GM19240 (cell line): Measurements from ENCODE around the gene ECPAS.
A peak's percentile ranks its signal among the peaks of the same experiment; 100 is the strongest.
"Not testable (repeated sequence)": the region's sequence is repeated elsewhere in the genome, so short reads cannot be mapped to it uniquely, and the experiment has no call there.

ENCODE experiments used
- DNase-seq: peaks from one replicate; pipeline ENCODE4 v3.0.0; 2011; ENCODE audit warnings: low spot score; ENCODE audit not compliant: insufficient read length

ECPAS gene

GRCh38 chr9:111483858-111484571 is at the start of gene ECPAS:
TSS of gene ECPAS (minus strand) at chr9:111484383. CDS start at chr9:111472918, 11,465 bp downstream.
- peak; percentile 72 for DNase-seq

GRCh38 chr9:111533099-111533790 is 49.1 kb upstream of the ECPAS start:
- no peak for DNase-seq

- no peak for DNase-seq
Observed at GRCh38 chr9:111531716-111532115, 47.5 kb upstream of the ECPAS start.

- DNase-seq: no peak
Observed at GRCh38 chr9:111529787-111530186, 45.6 kb upstream of the ECPAS start.

- DNase-seq: no peak
Observed at GRCh38 chr9:111527347-111527746, 43.2 kb upstream of the ECPAS start.

GRCh38 chr9:111525056-111525977 is 41.1 kb upstream of the ECPAS start, which contains the start of gene ZNF483:
TSS of gene ZNF483 (plus strand) at chr9:111525179. CDS start at chr9:111527396, 2,217 bp downstream.
- DNase-seq: no peak

GRCh38 chr9:111524731-111525055 is 40.5 kb upstream of the ECPAS start:
- DNase-seq: no peak

GRCh38 chr9:111516061-111516465 is 31.9 kb upstream of the ECPAS start:
- DNase-seq: no peak

- DNase-seq: no peak
Observed at GRCh38 chr9:111514967-111515366, 30.8 kb upstream of the ECPAS start.

GRCh38 chr9:111511581-111511980 is 27.4 kb upstream of the ECPAS start:
- not testable (repeated sequence) for DNase-seq

GRCh38 chr9:111502506-111502905 is 18.3 kb upstream of the ECPAS start:
- no peak for DNase-seq

GRCh38 chr9:111501648-111502047 is 17.5 kb upstream of the ECPAS start:
- no peak for DNase-seq

- no peak for DNase-seq
Observed at GRCh38 chr9:111501005-111501562, 16.9 kb upstream of the ECPAS start.

GRCh38 chr9:111497196-111497595 is 13.0 kb upstream of the ECPAS start:
- DNase-seq: not testable (repeated sequence)

- no peak for DNase-seq
Observed at GRCh38 chr9:111484572-111484894, 350 bp upstream of the ECPAS start.

GRCh38 chr9:111483439-111483857 is 735 bp downstream of the ECPAS start:
- DNase-seq: peak; percentile 34

GRCh38 chr9:111482694-111483438 is 1.3 kb downstream of the ECPAS start:
- DNase-seq: peak; percentile 44

GRCh38 chr9:111481885-111482636 is 2.1 kb downstream of the ECPAS start:
- DNase-seq: no peak

- no peak for DNase-seq
Observed at GRCh38 chr9:111477677-111478076, 6.5 kb downstream of the ECPAS start.

GRCh38 chr9:111475195-111475594 is 9.0 kb downstream of the ECPAS start:
- DNase-seq: no peak
